ENCODE data around the gene SPINT1.

Gene SPINT1

GRCh38 chr15:40859206-40859851, 15.5 kb downstream of the SPINT1 start:
- TF ChIP-seq TAF1 (IDR thresholded peaks at IDR 0.05; ENCODE audit: borderline replicate concordance, insufficient read depth, low read length) = no peak
- no peak for TF ChIP-seq SIN3A (IDR thresholded peaks at IDR 0.05; ENCODE audit: borderline replicate concordance, insufficient read depth, low read length)
- TF ChIP-seq FOXP2 (optimal IDR thresholded peaks at IDR 0.05; ENCODE audit: borderline replicate concordance, extremely low read depth, extremely low read length, insufficient read depth) = no peak
- TF ChIP-seq POLR2AphosphoS5 (IDR thresholded peaks at IDR 0.05; ENCODE audit: low read depth, low read length) = no peak
- no peak for TF ChIP-seq REST (IDR thresholded peaks at IDR 0.05; ENCODE audit: insufficient read depth in 1 of 2, low read depth in 2 of 2, low read length in 2 of 2)

GRCh38 chr15:40863660-40864270, 19.9 kb downstream of the SPINT1 start:
- TF ChIP-seq REST (IDR thresholded peaks at IDR 0.05; ENCODE audit: insufficient read depth in 1 of 2, low read depth in 2 of 2, low read length in 2 of 2) = no peak
- no peak for TF ChIP-seq FOXP2 (optimal IDR thresholded peaks at IDR 0.05; ENCODE audit: borderline replicate concordance, extremely low read depth, extremely low read length, insufficient read depth)
- no peak for TF ChIP-seq POLR2AphosphoS5 (IDR thresholded peaks at IDR 0.05; ENCODE audit: low read depth, low read length)
- TF ChIP-seq TAF1 (IDR thresholded peaks at IDR 0.05; ENCODE audit: borderline replicate concordance, insufficient read depth, low read length) = no peak
- TF ChIP-seq SIN3A (IDR thresholded peaks at IDR 0.05; ENCODE audit: borderline replicate concordance, insufficient read depth, low read length) = no peak

- no peak for TF ChIP-seq SIN3A (IDR thresholded peaks at IDR 0.05; ENCODE audit: borderline replicate concordance, insufficient read depth, low read length)
These were observed 23.4 kb downstream of the SPINT1 start for GRCh38 chr15:40867199-40867598.

- no peak for TF ChIP-seq TAF1 (IDR thresholded peaks at IDR 0.05; ENCODE audit: borderline replicate concordance, insufficient read depth, low read length)
- no peak for TF ChIP-seq FOXP2 (optimal IDR thresholded peaks at IDR 0.05; ENCODE audit: borderline replicate concordance, extremely low read depth, extremely low read length, insufficient read depth)
- TF ChIP-seq SIN3A (IDR thresholded peaks at IDR 0.05; ENCODE audit: borderline replicate concordance, insufficient read depth, low read length) = no peak
- no peak for TF ChIP-seq POLR2AphosphoS5 (IDR thresholded peaks at IDR 0.05; ENCODE audit: low read depth, low read length)
- TF ChIP-seq REST (IDR thresholded peaks at IDR 0.05; ENCODE audit: insufficient read depth in 1 of 2, low read depth in 2 of 2, low read length in 2 of 2) = no peak
These were observed 25.8 kb downstream of the SPINT1 start for GRCh38 chr15:40869686-40870085.

GRCh38 chr15:40870716-40871115, 26.9 kb downstream of the SPINT1 start:
- TF ChIP-seq FOXP2 (optimal IDR thresholded peaks at IDR 0.05; ENCODE audit: borderline replicate concordance, extremely low read depth, extremely low read length, insufficient read depth) = no peak

GRCh38 chr15:40871749-40872617, 28.1 kb downstream of the SPINT1 start:
- no peak for TF ChIP-seq FOXP2 (optimal IDR thresholded peaks at IDR 0.05; ENCODE audit: borderline replicate concordance, extremely low read depth, extremely low read length, insufficient read depth)
- TF ChIP-seq TAF1 (IDR thresholded peaks at IDR 0.05; ENCODE audit: borderline replicate concordance, insufficient read depth, low read length) = no peak
- TF ChIP-seq POLR2AphosphoS5 (IDR thresholded peaks at IDR 0.05; ENCODE audit: low read depth, low read length) = no peak
- TF ChIP-seq SIN3A (IDR thresholded peaks at IDR 0.05; ENCODE audit: borderline replicate concordance, insufficient read depth, low read length) = no peak
- TF ChIP-seq REST (IDR thresholded peaks at IDR 0.05; ENCODE audit: insufficient read depth in 1 of 2, low read depth in 2 of 2, low read length in 2 of 2) = no peak

Measured in PFSK-1 (cell line).